Measurements from ENCODE around the gene VAV2.

The VAV2 gene

GRCh38 chr9:133848471-133849109, 143.5 kb downstream of the VAV2 start:
- DNase-seq, result no peak

- no peak for DNase-seq
These were observed 145.5 kb downstream of the VAV2 start for GRCh38 chr9:133846483-133847090.

GRCh38 chr9:133845440-133845839, 146.7 kb downstream of the VAV2 start:
- DNase-seq, result no peak

- no peak for DNase-seq
These were observed 147.2 kb downstream of the VAV2 start for GRCh38 chr9:133844881-133845410.

- no peak for DNase-seq
These were observed 147.7 kb downstream of the VAV2 start for GRCh38 chr9:133844398-133844784.

GRCh38 chr9:133843751-133844397, 148.2 kb downstream of the VAV2 start:
- no peak for DNase-seq

GRCh38 chr9:133843250-133843649, 148.9 kb downstream of the VAV2 start:
- no peak for DNase-seq

- DNase-seq, result no peak
These were observed 149.3 kb downstream of the VAV2 start for GRCh38 chr9:133842721-133843227.

- no peak for DNase-seq
These were observed 149.9 kb downstream of the VAV2 start for GRCh38 chr9:133842174-133842573.

- no peak for DNase-seq
These were observed 150.8 kb downstream of the VAV2 start for GRCh38 chr9:133841167-133841812.

- no peak for DNase-seq
These were observed 152.2 kb downstream of the VAV2 start for GRCh38 chr9:133839822-133840329.

- no peak for DNase-seq
These were observed 153.1 kb downstream of the VAV2 start for GRCh38 chr9:133838859-133839507.

- DNase-seq, result no peak
These were observed 154.2 kb downstream of the VAV2 start for GRCh38 chr9:133837627-133838597.

- no peak for DNase-seq
These were observed 155.3 kb downstream of the VAV2 start for GRCh38 chr9:133836818-133837217.

GRCh38 chr9:133836001-133836758, 155.9 kb downstream of the VAV2 start:
- DNase-seq, result no peak

- no peak for DNase-seq
These were observed 156.7 kb downstream of the VAV2 start for GRCh38 chr9:133835262-133835901.

GRCh38 chr9:133834080-133834976, 157.8 kb downstream of the VAV2 start:
- no peak for DNase-seq

- no peak for DNase-seq
These were observed 158.6 kb downstream of the VAV2 start for GRCh38 chr9:133833388-133834025.
